AG04450 (cell line): Measurements from ENCODE around the gene TRPV2. TPM values are rescaled to one million over a fixed set of nuclear protein-coding genes. Genes with fewer than 3 reads are reported as not detected.
"Not testable (repeated sequence)": the region's sequence is repeated elsewhere in the genome, so short reads cannot be mapped to it uniquely, and the experiment has no call there.

Source experiments
- CTCF ChIA-PET: fragments of 300-600, 350-600 bp; formaldehyde crosslinking; extraction: SDS; loops from one replicate; lab custom pipeline; 2022; ENCODE audit warnings: antibody characterized with exemption, inconsistent platforms; lab: Charles Lee
- POLR2A ChIA-PET: fragments of 350-600 bp; formaldehyde crosslinking; extraction: SDS; loops from one replicate; lab custom pipeline; 2021; ENCODE audit warnings: antibody characterized with exemption, inconsistent platforms; lab: Yijun Ruan, JAX
- DNase-seq: peaks from one replicate; pipeline ENCODE4 v3.0.0-alpha.2; 2011; ENCODE audit warnings: low read depth, low spot score
- H3K27ac ChIP-seq: one replicate; pipeline ENCODE4 v1.5.1; 2012; ENCODE audit warnings: low read depth, low read length, control low read depth
- H3K27me3 ChIP-seq: one replicate; pipeline ENCODE4 v1.6.0; 2012; ENCODE audit warnings: low read length; ENCODE audit not compliant: control insufficient read depth, insufficient read depth
- H3K4me3 ChIP-seq: 2 replicates; pipeline ENCODE4 v1.5.1; 2011; ENCODE audit warnings: mild to moderate bottlenecking, low read depth, low read length, control low read depth
- H3K9me3 ChIP-seq: 2 replicates; pipeline ENCODE4 v1.5.1; 2012; ENCODE audit warnings: low read length; ENCODE audit not compliant: control insufficient read depth, insufficient read depth
- polyA plus RNA-seq: library from polyadenylated mRNA; depleted of rRNA; stranded (reverse); fragments of >200 nt; gene quantifications from 2 replicates; pipeline ENCODE4 v1.2.3, GENCODE V29; 2011
- TF ChIP-seq, protein P1 (sequence below): IDR thresholded peaks from 2 replicates; pipeline ENCODE4 v1.5.1; 2011; ENCODE audit warnings: low read depth, low read length, control low read depth, inconsistent platforms

The TRPV2 gene
- polyA plus RNA-seq, 1 experiment: 30.8 TPM

GRCh38 chr17:16447676-16448075, 32.3 kb downstream of the TRPV2 start:
- no peak overlapping the region for H3K4me3 ChIP-seq
- ChIA-PET CTCF (interaction anchor here (9.6 kb wide), 1 partner anchor 74 kb away, joined by 301 read pairs; no protein-coding TSS in a partner anchor), POLR2A (interaction anchor here (1.2 to 1.3 kb wide), 2 partner anchors 9 to 67 kb away, joined by 5 to 6 read pairs; partner anchors contain the start of gene UBB)
- DNase-seq: no peak
- TF ChIP-seq, protein P1, sequence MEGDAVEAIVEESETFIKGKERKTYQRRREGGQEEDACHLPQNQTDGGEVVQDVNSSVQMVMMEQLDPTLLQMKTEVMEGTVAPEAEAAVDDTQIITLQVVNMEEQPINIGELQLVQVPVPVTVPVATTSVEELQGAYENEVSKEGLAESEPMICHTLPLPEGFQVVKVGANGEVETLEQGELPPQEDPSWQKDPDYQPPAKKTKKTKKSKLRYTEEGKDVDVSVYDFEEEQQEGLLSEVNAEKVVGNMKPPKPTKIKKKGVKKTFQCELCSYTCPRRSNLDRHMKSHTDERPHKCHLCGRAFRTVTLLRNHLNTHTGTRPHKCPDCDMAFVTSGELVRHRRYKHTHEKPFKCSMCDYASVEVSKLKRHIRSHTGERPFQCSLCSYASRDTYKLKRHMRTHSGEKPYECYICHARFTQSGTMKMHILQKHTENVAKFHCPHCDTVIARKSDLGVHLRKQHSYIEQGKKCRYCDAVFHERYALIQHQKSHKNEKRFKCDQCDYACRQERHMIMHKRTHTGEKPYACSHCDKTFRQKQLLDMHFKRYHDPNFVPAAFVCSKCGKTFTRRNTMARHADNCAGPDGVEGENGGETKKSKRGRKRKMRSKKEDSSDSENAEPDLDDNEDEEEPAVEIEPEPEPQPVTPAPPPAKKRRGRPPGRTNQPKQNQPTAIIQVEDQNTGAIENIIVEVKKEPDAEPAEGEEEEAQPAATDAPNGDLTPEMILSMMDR: no peak
- no peak overlapping the region for H3K27ac ChIP-seq
- no peaks in the 10 kb centered on the region; the same call in 1 of the 2 replicates for H3K9me3 ChIP-seq
- no peaks in the 10 kb centered on the region for H3K27me3 ChIP-seq

DNA sequence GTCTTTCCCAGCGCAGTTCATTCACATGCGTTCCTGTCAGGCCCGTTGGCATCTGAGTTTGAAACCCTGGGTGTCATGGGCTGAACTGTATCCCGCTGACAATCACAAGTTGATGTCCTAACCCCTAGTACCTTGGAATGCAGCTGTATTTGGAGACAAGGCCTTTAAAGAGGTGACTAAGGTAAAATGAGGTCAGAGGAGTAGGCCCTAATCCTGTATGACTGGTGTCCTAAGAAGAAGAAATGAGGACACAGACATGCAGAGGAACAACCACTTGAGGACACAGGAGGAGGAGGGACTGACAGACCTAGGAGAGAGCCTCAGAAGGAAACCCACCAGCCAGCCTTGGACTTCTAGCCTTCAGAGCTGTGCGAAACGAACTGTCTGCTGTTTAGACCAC, 33.1 kb downstream of the TRPV2 start:
- H3K27me3 ChIP-seq: no peaks in the 10 kb centered on the region
- no peak overlapping the region for H3K27ac ChIP-seq
- DNase-seq: no peak
- no peak overlapping the region for H3K4me3 ChIP-seq
- ChIA-PET CTCF (interaction anchor here (9.6 kb wide), 1 partner anchor 73 kb away, joined by 301 read pairs; no protein-coding TSS in a partner anchor), POLR2A (no interaction called here)
- TF ChIP-seq, protein P1: no peak
- H3K9me3 ChIP-seq: no peaks in the 10 kb centered on the region; the same call in 1 of the 2 replicates

- ChIA-PET CTCF (interaction anchor here (9.6 kb wide), 1 partner anchor 72 kb away, joined by 301 read pairs; no protein-coding TSS in a partner anchor), POLR2A (interaction anchor here (0.5 kb wide), 1 partner anchor 68 kb away, joined by 6 read pairs; the partner anchor contains the start of gene UBB)
- TF ChIP-seq, protein P1: no peak
- Histone ChIP-seq H3K27ac (no peak overlapping the region), H3K9me3 (no peaks in the 10 kb centered on the region; the same call in 1 of the 2 replicates), H3K4me3 (no peak overlapping the region), H3K27me3 (no peaks in the 10 kb centered on the region)
- DNase-seq: no peak
These were observed 33.8 kb downstream of the TRPV2 start for GRCh38 chr17:16449121-16449570.

DNA sequence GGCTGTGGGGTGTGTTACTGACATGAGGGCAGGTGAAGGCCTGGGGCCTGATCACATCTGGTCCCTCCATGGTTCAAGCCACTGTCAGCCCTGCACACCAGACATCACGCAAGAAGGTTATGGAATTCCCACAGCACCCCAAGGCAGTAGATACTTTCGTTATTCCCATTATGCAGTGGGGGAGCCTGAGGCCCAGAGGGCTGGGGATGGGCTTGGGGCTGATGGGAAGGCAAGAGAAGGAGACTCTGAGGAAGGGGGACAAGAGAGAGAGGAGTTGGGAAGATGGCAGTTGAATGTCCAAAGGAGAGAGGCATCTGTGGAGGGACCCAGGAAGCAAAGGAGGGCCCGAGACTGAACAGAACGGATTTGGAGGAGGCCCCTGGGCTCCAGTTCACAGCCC, 34.7 kb downstream of the TRPV2 start:
- TF ChIP-seq, protein P1: no peak
- ChIA-PET CTCF (interaction anchor here (9.6 kb wide), 1 partner anchor 71 kb away, joined by 301 read pairs; no protein-coding TSS in a partner anchor), POLR2A (interaction anchor here (1.1 to 2.0 kb wide), 2 partner anchors 11 to 73 kb away, joined by 3 to 11 read pairs; no protein-coding TSS in a partner anchor)
- H3K9me3 ChIP-seq: no peaks in the 10 kb centered on the region; the same call in 1 of the 2 replicates
- no peaks in the 10 kb centered on the region for H3K27me3 ChIP-seq
- H3K27ac ChIP-seq: no peak overlapping the region
- DNase-seq: no peak
- no peak overlapping the region for H3K4me3 ChIP-seq

- H3K27me3 ChIP-seq, H3K4me3 ChIP-seq, H3K9me3 ChIP-seq, H3K27ac ChIP-seq, DNase-seq: not testable (repeated sequence)
- ChIA-PET CTCF (interaction anchor here (0.7 to 9.6 kb wide), 13 partner anchors 11 to 137 kb away, joined by 3 to 301 read pairs (median 5); partner anchors contain the start of gene TRPV2), POLR2A (interaction anchor here (0.7 to 1.3 kb wide), 2 partner anchors 14 to 87 kb away, joined by 3 read pairs; no protein-coding TSS in a partner anchor)
These were observed 36.9 kb downstream of the TRPV2 start for GRCh38 chr17:16452268-16452667.
